SK-N-SH (cell line): Measurements from ENCODE around the gene MED27. TPM values are rescaled to one million over a fixed set of nuclear protein-coding genes. Genes with fewer than 3 reads are reported as not detected.

ENCODE experiments used
- CTCF ChIA-PET: fragments of 300-600, 350-600 bp; formaldehyde crosslinking; extraction: SDS; loops from one replicate; lab custom pipeline; 2021; lab: Yijun Ruan, JAX
- POLR2A ChIA-PET: fragments of 350-600 bp; sonication (Branson Sonifier 250); formaldehyde crosslinking; extraction: SDS; loops from one replicate; lab custom pipeline; 2020; ENCODE audit warnings: antibody characterized with exemption, inconsistent platforms; lab: Yijun Ruan, JAX
- DNase-seq: peaks from one replicate; pipeline ENCODE4 v3.0.0; 2012
- H2AFZ ChIP-seq: fragments of 200-600 bp; sonication (generic); 2 replicates; pipeline ENCODE4 v1.8.1; 2016; ENCODE audit warnings: antibody characterized with exemption, mild to moderate bottlenecking, low read depth
- H3F3A ChIP-seq: fragments of 200-600 bp; sonication (generic); replicated peaks from 2 replicates; pipeline ENCODE3; 2016; ENCODE audit warnings: antibody characterized with exemption, mild to moderate bottlenecking; ENCODE audit not compliant: insufficient read depth
- H3K27ac ChIP-seq, 2 experiments: fragments of 200-500 bp in 1 of 2; fragments of 200-600 bp in 1 of 2; sonication (Bioruptor generic) in 1 of 2; sonication (generic), shearing (Covaris generic) in 1 of 2; 2 replicates each; pipeline versions ENCODE4 v1.5.1 to v1.6.1; 2014 to 2016; ENCODE audit warnings: low read depth in 2 of 2, inconsistent platforms in 1 of 2, low read length in 1 of 2, mild to moderate bottlenecking in 1 of 2, mixed read lengths in 1 of 2
- H3K27me3 ChIP-seq: fragments of 200-600 bp; sonication (generic), shearing (Covaris generic); 2 replicates; pipeline ENCODE4 v1.6.1; 2016; ENCODE audit warnings: mixed run types; ENCODE audit not compliant: insufficient read depth
- H3K36me3 ChIP-seq, 2 experiments: fragments of 200-500 bp in 1 of 2; fragments of 200-600 bp in 1 of 2; sonication (Bioruptor generic) in 1 of 2; sonication (generic) in 1 of 2; replicated peaks in 1 of 2; 2 replicates each; pipeline versions ENCODE3 to v1.5.1; 2014 to 2016; ENCODE audit warnings: low read length in 1 of 2, mild to moderate bottlenecking in 1 of 2; ENCODE audit not compliant: insufficient read depth in 2 of 2, control insufficient read depth in 1 of 2
- H3K4me1 ChIP-seq, 2 experiments: fragments of 200-500 bp in 1 of 2; fragments of 200-600 bp in 1 of 2; sonication (Bioruptor generic) in 1 of 2; sonication (generic), shearing (Covaris generic) in 1 of 2; 2 replicates each; pipeline versions ENCODE4 v1.5.1 to v1.6.1; 2014 to 2016; ENCODE audit warnings: low read depth in 1 of 2, low read length in 1 of 2, mixed run types in 1 of 2; ENCODE audit not compliant: insufficient read depth in 2 of 2, control insufficient read depth in 1 of 2
- H3K4me2 ChIP-seq: fragments of 200-600 bp; sonication (generic), shearing (Covaris generic); 2 replicates; pipeline ENCODE4 v1.6.1; 2017; ENCODE audit warnings: mixed run types
- H3K4me3 ChIP-seq, 2 experiments: fragments of 200-500 bp in 1 of 2; fragments of 200-600 bp in 1 of 2; sonication (Bioruptor generic) in 1 of 2; sonication (generic), shearing (Covaris generic) in 1 of 2; 2 replicates each; pipeline versions ENCODE4 v1.5.1 to v1.8.1; 2014 to 2016; ENCODE audit warnings: low read depth in 2 of 2, inconsistent platforms in 1 of 2, low read length in 1 of 2, mild to moderate bottlenecking in 1 of 2, mixed read lengths in 1 of 2, moderate library complexity in 1 of 2
- H3K79me2 ChIP-seq: fragments of 200-600 bp; sonication (generic); 2 replicates; pipeline ENCODE4 v1.8.1; 2017; ENCODE audit warnings: mild to moderate bottlenecking; ENCODE audit not compliant: insufficient read depth
- H3K9ac ChIP-seq: fragments of 200-600 bp; sonication (generic); 2 replicates; pipeline ENCODE4 v1.6.1; 2017; ENCODE audit warnings: mixed run types
- H3K9me2 ChIP-seq: fragments of 200-600 bp; sonication (generic); 2 replicates; pipeline ENCODE4 v1.6.1; 2017; ENCODE audit warnings: mixed run types
- H3K9me3 ChIP-seq: fragments of 200-600 bp; sonication (generic); 2 replicates; pipeline ENCODE4 v1.6.1; 2017; ENCODE audit warnings: mixed run types, mild to moderate bottlenecking, moderate library complexity
- H4K20me1 ChIP-seq: fragments of 200-600 bp; sonication (generic); 2 replicates; pipeline ENCODE4 v1.6.1; 2017; ENCODE audit warnings: mild to moderate bottlenecking, mixed run types; ENCODE audit not compliant: insufficient read depth
- CHD2 ChIP-seq: fragments of 150-350 bp; IDR thresholded peaks from 2 replicates; pipeline ENCODE4 v1.6.1; 2018; ENCODE audit warnings: low read length; ENCODE audit not compliant: partially characterized antibody
- EZH2phosphoT487 ChIP-seq: fragments of 200-600 bp; sonication (generic); IDR thresholded peaks from 2 replicates; pipeline ENCODE4 v1.6.1; 2017; ENCODE audit warnings: low read depth, mixed run types, mild to moderate bottlenecking, antibody characterized with exemption, moderate library complexity, borderline replicate concordance
- FOSL2 ChIP-seq: IDR thresholded peaks from 2 replicates; pipeline ENCODE4 v1.4.0; 2012; ENCODE audit warnings: low read depth, mild to moderate bottlenecking, moderate library complexity, borderline replicate concordance
- FOXJ3 ChIP-seq: sonication (generic); formaldehyde crosslinking; IDR thresholded peaks from 2 replicates; pipeline ENCODE4 v1.5.1; 2020; ENCODE audit warnings: mild to moderate bottlenecking, missing genetic modification reagents
- FOXM1 ChIP-seq: IDR thresholded peaks from 2 replicates; pipeline ENCODE4 v1.4.0; 2012; ENCODE audit warnings: low read depth, mild to moderate bottlenecking
- GABPA ChIP-seq: IDR thresholded peaks from 2 replicates; pipeline ENCODE4 v1.4.0; 2012; ENCODE audit warnings: low read depth, mild to moderate bottlenecking
- MEF2A ChIP-seq: IDR thresholded peaks from 2 replicates; pipeline ENCODE4 v1.4.0; 2012; ENCODE audit warnings: low read depth, borderline replicate concordance
- MXI1 ChIP-seq: IDR thresholded peaks from 2 replicates; pipeline ENCODE4 v1.6.1; 2012; ENCODE audit warnings: mild to moderate bottlenecking, low read depth, low read length, improper control_type of control experiment
- POLR2AphosphoS5 ChIP-seq: IDR thresholded peaks from 2 replicates; pipeline ENCODE4 v1.6.1; 2012; ENCODE audit warnings: low read depth, low read length
- RCOR1 ChIP-seq: fragments of 150-350 bp; IDR thresholded peaks from 2 replicates; pipeline ENCODE4 v1.6.1; 2017; ENCODE audit warnings: antibody characterized with exemption, low read length
- RXRA ChIP-seq: IDR thresholded peaks from 2 replicates; pipeline ENCODE4 v1.4.0; 2012; ENCODE audit warnings: low read depth, mild to moderate bottlenecking, borderline replicate concordance
- SIN3A ChIP-seq: IDR thresholded peaks from 2 replicates; pipeline ENCODE4 v1.6.1; 2012; ENCODE audit warnings: low read depth, mild to moderate bottlenecking, low read length, moderate library complexity, borderline replicate concordance
- SMC3 ChIP-seq: IDR thresholded peaks from 2 replicates; pipeline ENCODE4 v1.6.1; 2012; ENCODE audit warnings: low read depth, low read length, improper control_type of control experiment
- TAF1 ChIP-seq: IDR thresholded peaks from 2 replicates; pipeline ENCODE4 v1.6.1; 2012; ENCODE audit warnings: low read depth, mild to moderate bottlenecking, low read length, moderate library complexity, borderline replicate concordance
- TCF12 ChIP-seq: IDR thresholded peaks from 2 replicates; pipeline ENCODE4 v1.4.0; 2012
- WGBS: methylation state at CpG from one replicate; pipeline ENCODE4 v1.1.6; 2017; ENCODE audit warnings: low lambda C conversion rate; 5-methylcytosine and 5-hydroxymethylcytosine counted together
- polyA plus RNA-seq, 3 experiments: library from polyadenylated mRNA; depleted of rRNA; stranded (reverse); fragments of >200 nt; gene quantifications; 2 replicates each; pipeline ENCODE4 v1.2.3, GENCODE V29; 2012
- TF ChIP-seq, protein P1 (sequence below): IDR thresholded peaks from 2 replicates; pipeline ENCODE4 v1.6.1; 2012; ENCODE audit warnings: mild to moderate bottlenecking, low read depth, low read length, moderate library complexity
- TF ChIP-seq, protein P2 (sequence below): IDR thresholded peaks from 2 replicates; pipeline ENCODE4 v1.4.0; 2012; ENCODE audit warnings: low read depth, borderline replicate concordance
- TF ChIP-seq, protein P3 (sequence below): fragments of 150-350 bp; IDR thresholded peaks from 2 replicates; pipeline ENCODE4 v1.6.1; 2016; ENCODE audit warnings: mild to moderate bottlenecking, low read depth, low read length
- TF ChIP-seq, protein P4 (sequence below): fragments of 150-350 bp; IDR thresholded peaks from 2 replicates; pipeline ENCODE4 v1.6.1; 2017; ENCODE audit warnings: antibody characterized with exemption, low read length, low read depth, borderline replicate concordance

Gene MED27
- polyA plus RNA-seq, 1 of the 3 experiments (the other 2 are of a cell fraction) = 35.0 TPM

DNA sequence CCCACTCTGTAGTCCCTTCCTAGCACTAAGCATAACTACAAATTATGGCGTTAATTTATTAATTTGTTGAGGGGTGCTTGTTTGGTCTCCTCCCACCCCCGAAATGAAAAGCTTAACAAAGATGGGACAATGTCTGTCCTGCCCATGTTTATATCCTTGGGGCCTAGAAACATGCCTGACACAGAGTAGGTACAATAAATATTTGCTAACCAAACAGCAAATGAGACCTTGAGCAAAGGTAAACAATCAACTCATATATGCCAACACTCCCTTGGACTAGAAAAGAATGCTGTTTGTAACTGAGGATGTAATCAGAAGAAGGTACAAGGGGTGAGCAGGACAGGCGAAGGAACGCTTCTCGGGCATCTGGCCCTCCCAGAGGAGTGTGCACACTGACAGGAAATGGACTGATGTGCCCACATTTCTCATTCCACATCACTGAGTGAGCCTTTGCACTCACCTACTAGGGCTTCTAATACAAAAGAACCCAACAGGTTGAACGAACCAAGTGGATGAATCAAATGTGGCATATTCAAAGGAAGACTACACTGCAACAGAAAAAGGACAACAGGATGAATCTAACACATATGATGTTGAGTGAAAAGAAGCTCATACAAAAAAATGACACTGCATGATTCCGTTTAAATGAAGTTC is 66.8 kb downstream of the MED27 start:
- Histone ChIP-seq H3K9ac (no peak overlapping the region), H3K9me3 (no peaks in the 10 kb centered on the region), H3K9me2 (no peaks in the 10 kb centered on the region), H3K79me2 (0 out of 2 replicates have a peak, but pooled peaks cover 5% of the 10 kb centered on the region), H3K4me3 (no peak overlapping the region), H3K36me3 (peaks cover 4 to 8% of the 10 kb centered on the region in 2 experiments), H3K4me2 (no peak overlapping the region), H2AFZ (no peak overlapping the region), H3F3A (peaks cover 9% of the 10 kb centered on the region), H3K27me3 (no peaks in the 10 kb centered on the region), H3K27ac (no peak overlapping the region), H3K4me1 (peaks cover 5 to 20% of the 10 kb centered on the region in 2 experiments; a peak in 3 of 4 replicates), H4K20me1 (peaks cover 4% of the 10 kb centered on the region; the same call in 1 of the 2 replicates)
- 78% methylated on average over 7 of the region's 7 CpGs for WGBS
- ChIA-PET POLR2A (no interaction called here), CTCF (interaction anchor here (1.5 to 2.0 kb wide), 2 partner anchors 11 kb away, joined by 4 to 8 read pairs; no protein-coding TSS in a partner anchor)
- no peak for DNase-seq
- TF ChIP-seq MEF2A (no peak), GABPA (no peak), SIN3A (no peak), EZH2phosphoT487 (no peak), TAF1 (no peak), FOXJ3 (CRISPR knock-in tag) (no peak), MXI1 (no peak), SMC3 (no peak), RCOR1 (no peak), FOXM1 (no peak), TCF12 (no peak), CHD2 (no peak)
- TF ChIP-seq, protein P1, sequence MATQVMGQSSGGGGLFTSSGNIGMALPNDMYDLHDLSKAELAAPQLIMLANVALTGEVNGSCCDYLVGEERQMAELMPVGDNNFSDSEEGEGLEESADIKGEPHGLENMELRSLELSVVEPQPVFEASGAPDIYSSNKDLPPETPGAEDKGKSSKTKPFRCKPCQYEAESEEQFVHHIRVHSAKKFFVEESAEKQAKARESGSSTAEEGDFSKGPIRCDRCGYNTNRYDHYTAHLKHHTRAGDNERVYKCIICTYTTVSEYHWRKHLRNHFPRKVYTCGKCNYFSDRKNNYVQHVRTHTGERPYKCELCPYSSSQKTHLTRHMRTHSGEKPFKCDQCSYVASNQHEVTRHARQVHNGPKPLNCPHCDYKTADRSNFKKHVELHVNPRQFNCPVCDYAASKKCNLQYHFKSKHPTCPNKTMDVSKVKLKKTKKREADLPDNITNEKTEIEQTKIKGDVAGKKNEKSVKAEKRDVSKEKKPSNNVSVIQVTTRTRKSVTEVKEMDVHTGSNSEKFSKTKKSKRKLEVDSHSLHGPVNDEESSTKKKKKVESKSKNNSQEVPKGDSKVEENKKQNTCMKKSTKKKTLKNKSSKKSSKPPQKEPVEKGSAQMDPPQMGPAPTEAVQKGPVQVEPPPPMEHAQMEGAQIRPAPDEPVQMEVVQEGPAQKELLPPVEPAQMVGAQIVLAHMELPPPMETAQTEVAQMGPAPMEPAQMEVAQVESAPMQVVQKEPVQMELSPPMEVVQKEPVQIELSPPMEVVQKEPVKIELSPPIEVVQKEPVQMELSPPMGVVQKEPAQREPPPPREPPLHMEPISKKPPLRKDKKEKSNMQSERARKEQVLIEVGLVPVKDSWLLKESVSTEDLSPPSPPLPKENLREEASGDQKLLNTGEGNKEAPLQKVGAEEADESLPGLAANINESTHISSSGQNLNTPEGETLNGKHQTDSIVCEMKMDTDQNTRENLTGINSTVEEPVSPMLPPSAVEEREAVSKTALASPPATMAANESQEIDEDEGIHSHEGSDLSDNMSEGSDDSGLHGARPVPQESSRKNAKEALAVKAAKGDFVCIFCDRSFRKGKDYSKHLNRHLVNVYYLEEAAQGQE = no peak

DNA sequence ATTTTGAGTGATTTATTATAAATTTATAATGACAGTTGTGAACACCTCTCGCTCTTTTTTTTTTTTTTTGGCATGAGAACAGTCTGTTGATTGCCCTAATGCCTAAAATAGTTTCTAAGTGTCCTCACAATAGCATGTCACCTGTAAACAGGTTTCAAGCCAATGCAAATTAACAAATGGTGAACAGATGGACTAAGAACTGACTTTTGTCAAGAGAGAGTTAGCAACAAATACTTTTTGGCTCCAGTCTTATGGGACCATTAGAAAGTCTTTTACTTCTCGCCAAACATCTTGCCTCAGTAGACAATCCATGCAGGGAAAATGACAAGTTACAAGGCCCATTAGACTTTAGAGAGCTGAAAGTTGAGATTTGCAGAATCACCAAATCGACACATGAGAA is 67.8 kb downstream of the MED27 start:
- Histone ChIP-seq H3F3A (peaks cover 9% of the 10 kb centered on the region), H3K9me2 (no peaks in the 10 kb centered on the region), H3K36me3 (peaks cover 4 to 8% of the 10 kb centered on the region in 2 experiments), H3K9ac (no peak overlapping the region), H3K9me3 (no peaks in the 10 kb centered on the region), H3K4me3 (no peak overlapping the region), H4K20me1 (peaks cover 4% of the 10 kb centered on the region; the same call in 1 of the 2 replicates), H3K27me3 (no peaks in the 10 kb centered on the region), H3K27ac (no peak overlapping the region), H3K4me1 (peaks cover 8 to 28% of the 10 kb centered on the region in 2 experiments; a peak in 3 of 4 replicates), H3K79me2 (0 out of 2 replicates have a peak, but pooled peaks cover 5% of the 10 kb centered on the region), H3K4me2 (no peak overlapping the region), H2AFZ (no peak overlapping the region)
- POLR2A ChIA-PET = interaction anchor here (0.6 kb wide), 1 partner anchor 427 kb away, joined by 3 read pairs; no protein-coding TSS in a partner anchor
- WGBS = 98% methylated on average over 3 of the region's 3 CpGs
- CTCF ChIA-PET = interaction anchor here (0.7 to 2.0 kb wide), 2 partner anchors 11 to 219 kb away, joined by 4 to 8 read pairs; no protein-coding TSS in a partner anchor
- DNase-seq = no peak
- no peak for TF ChIP-seq MEF2A
- no peak for TF ChIP-seq FOSL2
- TF ChIP-seq, protein P2, sequence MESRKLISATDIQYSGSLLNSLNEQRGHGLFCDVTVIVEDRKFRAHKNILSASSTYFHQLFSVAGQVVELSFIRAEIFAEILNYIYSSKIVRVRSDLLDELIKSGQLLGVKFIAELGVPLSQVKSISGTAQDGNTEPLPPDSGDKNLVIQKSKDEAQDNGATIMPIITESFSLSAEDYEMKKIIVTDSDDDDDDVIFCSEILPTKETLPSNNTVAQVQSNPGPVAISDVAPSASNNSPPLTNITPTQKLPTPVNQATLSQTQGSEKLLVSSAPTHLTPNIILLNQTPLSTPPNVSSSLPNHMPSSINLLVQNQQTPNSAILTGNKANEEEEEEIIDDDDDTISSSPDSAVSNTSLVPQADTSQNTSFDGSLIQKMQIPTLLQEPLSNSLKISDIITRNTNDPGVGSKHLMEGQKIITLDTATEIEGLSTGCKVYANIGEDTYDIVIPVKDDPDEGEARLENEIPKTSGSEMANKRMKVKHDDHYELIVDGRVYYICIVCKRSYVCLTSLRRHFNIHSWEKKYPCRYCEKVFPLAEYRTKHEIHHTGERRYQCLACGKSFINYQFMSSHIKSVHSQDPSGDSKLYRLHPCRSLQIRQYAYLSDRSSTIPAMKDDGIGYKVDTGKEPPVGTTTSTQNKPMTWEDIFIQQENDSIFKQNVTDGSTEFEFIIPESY = no peak
- no peak for TF ChIP-seq GABPA
- TF ChIP-seq TCF12 = no peak
- TF ChIP-seq, protein P3, sequence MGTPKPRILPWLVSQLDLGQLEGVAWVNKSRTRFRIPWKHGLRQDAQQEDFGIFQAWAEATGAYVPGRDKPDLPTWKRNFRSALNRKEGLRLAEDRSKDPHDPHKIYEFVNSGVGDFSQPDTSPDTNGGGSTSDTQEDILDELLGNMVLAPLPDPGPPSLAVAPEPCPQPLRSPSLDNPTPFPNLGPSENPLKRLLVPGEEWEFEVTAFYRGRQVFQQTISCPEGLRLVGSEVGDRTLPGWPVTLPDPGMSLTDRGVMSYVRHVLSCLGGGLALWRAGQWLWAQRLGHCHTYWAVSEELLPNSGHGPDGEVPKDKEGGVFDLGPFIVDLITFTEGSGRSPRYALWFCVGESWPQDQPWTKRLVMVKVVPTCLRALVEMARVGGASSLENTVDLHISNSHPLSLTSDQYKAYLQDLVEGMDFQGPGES = no peak
- TF ChIP-seq POLR2AphosphoS5 = no peak
- TF ChIP-seq RCOR1 = no peak
- no peak for TF ChIP-seq CHD2
- TF ChIP-seq, protein P4, sequence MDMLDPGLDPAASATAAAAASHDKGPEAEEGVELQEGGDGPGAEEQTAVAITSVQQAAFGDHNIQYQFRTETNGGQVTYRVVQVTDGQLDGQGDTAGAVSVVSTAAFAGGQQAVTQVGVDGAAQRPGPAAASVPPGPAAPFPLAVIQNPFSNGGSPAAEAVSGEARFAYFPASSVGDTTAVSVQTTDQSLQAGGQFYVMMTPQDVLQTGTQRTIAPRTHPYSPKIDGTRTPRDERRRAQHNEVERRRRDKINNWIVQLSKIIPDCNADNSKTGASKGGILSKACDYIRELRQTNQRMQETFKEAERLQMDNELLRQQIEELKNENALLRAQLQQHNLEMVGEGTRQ = no peak
- TF ChIP-seq RXRA = no peak
